GM19351 (cell line): Measurements from ENCODE around the gene CIT.
"Not testable (repeated sequence)": the region's sequence is repeated elsewhere in the genome, so short reads cannot be mapped to it uniquely, and the experiment has no call there.

Source experiments
- ATAC-seq: cut with Tn5 transposase; IDR thresholded peaks from one replicate; pipeline ENCODE4 v1.9.1; 2021; ENCODE audit warnings: mild to moderate bottlenecking, moderate library complexity; ENCODE audit not compliant: unreplicated experiment

Gene CIT, protein sequence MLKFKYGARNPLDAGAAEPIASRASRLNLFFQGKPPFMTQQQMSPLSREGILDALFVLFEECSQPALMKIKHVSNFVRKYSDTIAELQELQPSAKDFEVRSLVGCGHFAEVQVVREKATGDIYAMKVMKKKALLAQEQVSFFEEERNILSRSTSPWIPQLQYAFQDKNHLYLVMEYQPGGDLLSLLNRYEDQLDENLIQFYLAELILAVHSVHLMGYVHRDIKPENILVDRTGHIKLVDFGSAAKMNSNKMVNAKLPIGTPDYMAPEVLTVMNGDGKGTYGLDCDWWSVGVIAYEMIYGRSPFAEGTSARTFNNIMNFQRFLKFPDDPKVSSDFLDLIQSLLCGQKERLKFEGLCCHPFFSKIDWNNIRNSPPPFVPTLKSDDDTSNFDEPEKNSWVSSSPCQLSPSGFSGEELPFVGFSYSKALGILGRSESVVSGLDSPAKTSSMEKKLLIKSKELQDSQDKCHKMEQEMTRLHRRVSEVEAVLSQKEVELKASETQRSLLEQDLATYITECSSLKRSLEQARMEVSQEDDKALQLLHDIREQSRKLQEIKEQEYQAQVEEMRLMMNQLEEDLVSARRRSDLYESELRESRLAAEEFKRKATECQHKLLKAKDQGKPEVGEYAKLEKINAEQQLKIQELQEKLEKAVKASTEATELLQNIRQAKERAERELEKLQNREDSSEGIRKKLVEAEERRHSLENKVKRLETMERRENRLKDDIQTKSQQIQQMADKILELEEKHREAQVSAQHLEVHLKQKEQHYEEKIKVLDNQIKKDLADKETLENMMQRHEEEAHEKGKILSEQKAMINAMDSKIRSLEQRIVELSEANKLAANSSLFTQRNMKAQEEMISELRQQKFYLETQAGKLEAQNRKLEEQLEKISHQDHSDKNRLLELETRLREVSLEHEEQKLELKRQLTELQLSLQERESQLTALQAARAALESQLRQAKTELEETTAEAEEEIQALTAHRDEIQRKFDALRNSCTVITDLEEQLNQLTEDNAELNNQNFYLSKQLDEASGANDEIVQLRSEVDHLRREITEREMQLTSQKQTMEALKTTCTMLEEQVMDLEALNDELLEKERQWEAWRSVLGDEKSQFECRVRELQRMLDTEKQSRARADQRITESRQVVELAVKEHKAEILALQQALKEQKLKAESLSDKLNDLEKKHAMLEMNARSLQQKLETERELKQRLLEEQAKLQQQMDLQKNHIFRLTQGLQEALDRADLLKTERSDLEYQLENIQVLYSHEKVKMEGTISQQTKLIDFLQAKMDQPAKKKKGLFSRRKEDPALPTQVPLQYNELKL (N-terminal part only)

DNA sequence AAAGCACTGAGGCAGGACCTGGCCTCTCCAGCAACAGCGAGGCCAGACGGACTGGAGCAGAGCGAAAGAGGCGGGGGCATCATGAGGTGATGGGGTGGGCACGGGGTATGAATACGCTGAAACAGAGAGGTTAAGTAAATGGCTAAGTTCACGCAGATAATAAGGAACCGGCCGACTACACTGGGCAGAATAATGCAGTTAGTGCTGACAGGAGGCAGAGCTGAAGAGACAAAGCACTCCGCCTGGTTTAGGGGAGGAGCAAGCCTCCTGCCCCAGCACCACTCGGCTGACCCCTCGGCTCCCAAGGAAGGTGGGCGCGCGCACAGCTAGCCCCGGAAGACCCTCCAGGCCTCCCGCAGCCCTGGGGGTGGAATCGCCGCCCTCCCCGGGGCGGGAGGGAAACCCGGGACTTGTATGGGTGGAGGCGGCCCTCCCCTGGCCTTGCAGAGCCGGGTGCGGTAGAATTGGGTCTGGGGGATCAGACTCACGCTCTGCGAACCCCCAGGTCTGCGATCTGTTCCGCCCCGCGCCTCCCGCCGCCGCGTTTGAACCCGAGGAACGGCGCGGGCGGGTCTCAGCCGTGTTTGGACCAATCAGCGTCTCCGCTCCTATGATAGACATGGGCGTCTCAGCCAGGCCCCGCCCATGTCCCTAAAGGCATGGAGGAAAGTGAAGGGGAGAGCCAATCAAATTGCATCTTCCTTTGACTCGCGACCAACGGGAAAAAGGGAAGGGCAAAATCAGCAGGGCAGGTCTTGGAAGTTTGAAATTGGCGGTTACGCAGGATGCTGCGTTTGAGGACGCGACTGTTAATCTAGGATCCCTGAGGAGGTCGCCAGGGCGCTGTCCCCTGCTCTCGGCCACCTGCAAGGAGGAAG, at the start of gene CIT:
Gene CIT (minus strand): TSS at position 560 of the 878 bp plus-strand sequence. CDS start 1,152 bp downstream, outside the sequence.
- peak; percentile 100 for ATAC-seq

DNA sequence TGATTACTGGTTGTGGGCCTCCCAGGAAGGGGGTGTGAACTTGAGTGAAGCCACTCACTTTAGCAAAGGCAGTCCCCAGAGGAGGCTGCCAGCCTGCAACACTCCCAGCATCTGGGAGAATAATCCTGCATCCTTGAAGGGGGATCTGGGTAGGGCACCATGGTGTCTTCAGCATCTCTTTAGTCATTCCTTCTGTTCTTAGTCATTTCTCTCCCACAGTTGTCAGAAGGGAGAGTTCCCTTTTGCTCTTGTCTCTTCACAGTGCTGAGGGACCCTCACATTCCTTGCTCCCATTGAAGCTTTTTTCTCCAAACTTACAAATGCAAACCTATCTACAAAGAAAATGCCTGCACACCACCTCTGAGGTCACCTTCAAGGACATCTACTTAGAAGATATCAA, 48.1 kb upstream of the CIT start:
- no peak for ATAC-seq

DNA sequence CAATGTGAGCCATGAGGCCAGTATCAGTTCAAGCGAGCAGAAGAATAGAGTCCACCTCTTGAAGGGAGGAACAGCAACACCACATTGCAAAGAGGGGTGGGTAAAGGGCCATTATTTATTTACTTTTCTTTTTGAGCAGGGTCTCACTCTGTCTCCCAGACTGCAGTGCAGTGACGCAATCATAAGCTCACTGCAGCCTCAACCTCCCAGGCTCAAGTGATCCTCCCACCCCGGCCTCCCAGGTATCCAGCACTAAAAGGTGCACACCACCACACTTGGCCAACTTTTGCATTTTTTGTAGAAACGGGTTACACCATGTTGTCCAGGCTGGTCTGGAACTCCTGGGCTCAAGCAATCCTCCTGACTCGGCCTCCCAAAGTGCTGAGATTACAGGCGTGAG, 42.9 kb upstream of the CIT start:
- ATAC-seq, result no peak

DNA sequence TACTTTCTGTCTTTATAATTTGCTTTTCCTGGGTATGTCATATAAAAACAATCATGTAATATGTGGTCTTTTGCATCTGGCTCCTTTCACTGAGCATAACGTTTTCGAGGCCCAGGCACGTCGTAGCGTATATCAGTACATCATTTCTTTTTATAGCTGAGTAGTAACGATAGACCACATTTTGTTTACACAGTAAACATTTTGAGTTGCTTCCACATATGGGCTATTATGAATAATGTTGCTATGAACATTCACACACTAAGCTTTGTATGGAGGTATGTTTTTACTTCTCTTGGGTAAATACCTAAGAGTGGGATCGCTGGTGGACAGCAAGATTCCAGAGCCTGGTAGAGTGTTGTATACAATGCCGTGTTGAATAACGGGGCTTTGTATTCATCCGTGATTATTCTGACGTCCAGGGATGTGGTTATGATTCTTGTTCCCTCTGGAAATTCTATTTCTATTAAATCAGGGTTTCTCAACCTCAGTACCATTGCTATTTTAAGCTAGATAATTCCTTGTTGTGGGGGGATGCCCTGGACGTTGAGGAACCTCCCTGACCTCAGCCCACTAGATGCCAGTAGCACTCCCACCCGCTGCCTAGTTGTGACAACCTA, 38.9 kb upstream of the CIT start:
- ATAC-seq, result no peak

DNA sequence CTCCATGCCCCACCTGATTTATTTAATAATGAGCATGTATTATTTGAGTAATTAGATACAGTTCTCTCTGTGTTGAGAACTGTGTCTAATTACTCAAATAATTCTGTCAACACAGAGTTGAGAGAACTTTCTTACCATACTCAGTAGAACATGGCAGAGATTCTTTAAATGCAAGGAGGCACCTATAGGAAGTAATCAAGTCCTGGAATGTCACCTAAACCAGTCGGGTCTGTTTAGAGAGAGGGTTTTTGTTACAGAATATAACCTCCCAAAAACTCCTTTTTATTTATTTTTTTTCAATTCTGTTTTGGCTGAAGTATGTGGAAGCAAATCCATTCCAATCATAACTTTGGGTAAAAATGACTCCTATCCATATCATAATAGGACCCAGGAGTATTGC, 37.5 kb upstream of the CIT start:
- ATAC-seq, result no peak

DNA sequence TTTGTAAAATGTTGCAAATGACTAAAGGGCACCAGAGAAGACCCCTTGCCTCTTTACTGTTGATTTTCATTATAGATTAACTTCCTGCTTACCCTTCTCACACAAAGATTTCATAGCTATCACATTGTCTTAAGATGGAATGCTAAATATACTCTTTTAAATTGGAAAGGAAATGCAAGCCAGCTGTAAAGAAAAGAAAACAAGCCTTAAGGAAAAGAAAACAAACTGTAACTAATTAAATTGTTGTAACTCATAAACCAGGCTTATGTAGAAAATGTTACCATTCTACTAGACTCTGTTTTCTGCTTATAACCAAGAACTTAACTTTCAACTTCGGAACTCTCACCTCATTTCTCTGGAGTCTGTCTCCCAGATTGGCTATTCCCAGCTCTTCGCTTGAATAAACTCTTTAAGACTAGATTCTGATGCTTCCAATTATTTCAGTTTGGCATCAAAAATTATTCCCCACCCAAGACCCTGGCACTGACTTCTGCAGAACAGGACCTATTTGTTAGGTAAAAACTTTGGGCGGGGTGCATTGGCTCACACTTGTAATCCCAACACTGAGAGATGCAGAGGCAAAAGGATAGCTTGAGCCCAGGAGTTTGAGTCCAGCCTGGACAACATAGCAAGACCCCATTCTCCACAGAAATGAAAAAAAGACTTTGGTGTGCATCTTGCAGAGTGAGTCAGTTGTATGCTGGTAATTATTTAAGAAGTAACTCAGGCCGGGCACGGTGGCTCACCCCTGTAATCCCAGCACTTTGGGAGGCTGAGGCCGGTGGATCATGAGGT, 36.6 kb upstream of the CIT start:
- ATAC-seq, result no peak

DNA sequence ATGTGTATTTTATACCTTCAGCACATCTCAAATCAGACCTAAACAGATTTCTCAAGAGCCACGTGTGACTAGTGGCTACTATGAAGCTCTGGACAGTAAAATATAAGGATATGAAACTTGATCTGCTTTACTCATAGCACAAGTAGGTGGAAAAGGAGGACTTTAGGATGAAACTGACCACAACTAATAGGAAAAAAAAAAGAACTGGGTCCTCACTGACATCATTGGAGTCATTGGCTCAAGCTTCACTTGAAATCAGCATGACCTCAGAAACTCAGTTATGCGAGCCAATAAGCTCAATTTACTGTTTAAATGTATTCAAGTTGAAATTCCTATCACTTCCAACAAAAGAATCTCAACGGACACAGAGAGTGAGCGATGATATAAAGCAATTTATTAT, 34.1 kb upstream of the CIT start:
- no peak for ATAC-seq

DNA sequence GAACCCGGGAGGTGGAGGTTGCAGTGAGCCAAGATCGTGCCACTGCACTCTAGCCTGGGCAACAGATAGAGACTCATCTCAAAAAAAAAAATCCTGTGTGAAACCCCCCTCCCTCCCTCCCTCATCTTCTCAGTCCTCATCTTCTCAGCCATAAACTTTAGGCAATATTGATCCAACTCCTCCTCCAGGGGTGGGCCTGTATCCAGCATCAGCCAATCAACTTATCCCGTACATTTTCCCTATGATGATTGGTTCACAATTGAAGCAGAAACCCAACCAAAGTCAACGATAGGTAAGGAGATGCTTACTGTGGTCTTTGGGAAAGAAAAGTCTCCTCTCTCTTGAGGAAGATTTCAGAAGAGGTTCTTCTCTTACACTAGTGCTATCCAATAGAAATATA, 33.5 kb upstream of the CIT start:
- ATAC-seq, result no peak

DNA sequence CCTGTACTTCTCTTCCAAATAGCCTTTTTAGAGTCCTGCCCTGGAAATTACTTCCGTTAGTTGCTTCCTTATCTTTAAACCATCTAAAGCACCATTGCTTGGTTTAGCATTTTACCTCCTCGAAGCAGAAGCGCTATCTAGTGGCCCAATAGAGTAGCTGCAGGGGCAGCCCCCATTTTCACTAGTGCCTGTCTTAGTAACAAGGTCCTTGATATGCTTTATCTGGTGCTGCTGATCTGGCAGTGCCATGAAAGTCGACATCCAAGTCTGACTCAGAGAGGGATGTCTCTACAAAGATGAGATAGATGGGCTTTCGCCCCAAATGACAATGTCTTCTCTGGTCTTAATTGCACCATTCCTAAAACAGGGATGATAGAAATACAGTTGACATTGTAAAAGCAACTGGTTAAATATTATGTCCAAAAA, 25.0 kb upstream of the CIT start:
- peak; percentile 90 for ATAC-seq

DNA sequence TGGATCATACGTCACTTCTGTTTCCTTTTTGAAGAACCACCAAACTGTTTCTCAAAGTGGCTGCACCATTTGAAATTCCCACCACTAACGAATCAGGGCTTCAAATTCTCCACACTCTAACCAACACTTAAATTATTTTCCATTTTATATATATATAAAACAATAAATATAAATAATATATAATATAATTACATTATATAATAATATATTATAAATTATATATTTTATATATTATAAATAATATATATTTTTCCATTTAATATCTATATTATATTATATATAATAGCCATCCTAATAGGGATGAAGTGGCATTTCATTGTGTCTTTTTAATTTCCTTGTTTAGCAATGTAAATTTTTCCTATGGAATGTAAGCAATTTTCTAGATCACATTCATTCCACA, 24.6 kb upstream of the CIT start:
- ATAC-seq, result no peak

DNA sequence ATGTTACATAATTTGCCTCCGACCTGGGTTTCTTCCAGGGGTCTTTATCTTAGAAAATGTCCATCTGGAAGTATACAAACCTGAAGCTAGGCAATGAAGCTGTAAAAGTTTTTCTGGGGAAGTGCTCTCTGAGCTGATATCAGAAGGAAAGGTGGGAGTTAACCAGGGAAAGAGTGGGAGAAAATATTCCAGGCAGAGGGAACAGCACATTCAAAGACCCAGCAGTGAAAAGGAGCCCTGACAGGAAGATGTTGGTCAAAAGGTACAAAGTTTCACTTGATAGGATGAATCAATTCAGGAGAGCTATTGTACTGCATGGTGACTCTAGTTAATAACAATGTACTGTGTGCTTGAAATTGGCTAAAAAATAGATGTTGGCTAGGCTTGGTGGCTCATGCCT, 17.8 kb upstream of the CIT start:
- no peak for ATAC-seq

DNA sequence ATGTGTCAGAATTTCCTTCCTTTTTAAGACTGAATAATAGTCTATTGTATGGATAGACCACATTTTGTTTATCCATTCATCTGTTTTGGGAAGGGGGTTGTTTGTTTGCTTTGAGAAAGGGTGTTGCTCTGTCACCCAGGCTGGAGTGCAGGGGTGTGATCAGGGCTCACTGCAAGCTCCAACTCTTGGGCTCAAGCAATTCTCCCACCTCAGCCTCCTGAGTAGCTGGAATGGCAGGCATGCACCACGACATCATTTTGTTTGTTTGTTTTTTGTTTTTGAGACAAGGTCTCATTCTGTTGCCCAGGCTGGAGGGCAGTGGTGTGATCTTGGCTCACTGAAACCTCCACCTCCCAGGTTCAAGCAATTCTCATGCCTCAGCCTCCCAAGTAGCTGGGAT, 15.5 kb upstream of the CIT start:
- not testable (repeated sequence) for ATAC-seq

DNA sequence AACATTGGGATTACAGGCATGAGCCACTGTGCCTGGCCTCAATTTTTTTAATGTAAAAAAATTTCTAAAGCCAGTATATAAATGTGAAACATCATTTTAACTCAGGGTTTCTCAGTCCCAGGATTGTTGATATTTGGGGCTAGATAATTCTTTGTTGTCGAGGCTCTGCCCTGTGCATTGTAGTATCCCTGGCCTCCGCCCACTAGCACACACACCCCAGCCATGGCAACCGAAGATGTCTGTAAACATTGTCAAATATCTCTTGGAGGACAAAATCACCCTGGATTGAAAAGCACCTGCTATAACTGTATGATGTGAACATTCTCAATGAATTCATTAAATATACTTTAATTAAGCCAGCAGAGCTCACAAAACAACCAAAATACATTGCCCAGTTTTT, 8.4 kb upstream of the CIT start:
- no peak for ATAC-seq

DNA sequence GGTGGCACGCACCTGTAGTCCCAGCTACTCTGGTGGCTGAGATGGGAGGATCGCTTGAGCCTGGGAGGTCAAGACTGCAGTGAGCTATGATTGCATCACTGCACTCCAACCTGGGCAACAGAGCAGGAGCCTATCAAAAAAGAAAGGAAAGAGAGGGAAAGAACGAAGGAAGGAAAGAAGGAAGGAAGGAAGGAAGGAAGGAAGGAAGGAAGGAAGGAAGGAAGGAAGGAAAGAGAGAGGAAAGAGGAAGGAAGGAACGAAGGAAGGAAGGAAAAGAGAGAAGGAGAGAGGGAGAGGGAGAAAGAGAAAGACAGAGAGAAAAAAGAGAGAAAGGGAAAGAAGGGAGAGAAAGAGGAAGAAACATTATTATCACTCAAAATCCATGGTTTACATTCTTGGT, 6.7 kb upstream of the CIT start:
- not testable (repeated sequence) for ATAC-seq

DNA sequence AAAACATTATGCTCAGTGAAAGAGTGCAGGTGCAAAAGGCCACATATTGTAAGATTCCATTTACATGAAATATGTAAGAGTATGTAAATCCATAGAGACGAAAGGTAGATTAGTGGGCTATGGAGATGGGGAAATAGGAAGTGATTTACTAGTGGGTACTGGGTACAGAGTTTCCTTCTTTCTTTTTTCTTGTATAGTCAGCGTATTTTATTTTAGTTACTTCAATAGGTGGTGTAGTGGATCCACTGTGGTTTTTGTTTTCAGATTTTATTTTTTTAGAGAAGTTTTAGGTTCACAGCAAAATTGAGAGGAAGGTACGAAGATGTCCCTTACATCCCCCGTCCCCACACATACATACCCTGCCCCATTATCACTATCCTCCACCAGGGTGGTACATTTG, 6.1 kb upstream of the CIT start:
- no peak for ATAC-seq

DNA sequence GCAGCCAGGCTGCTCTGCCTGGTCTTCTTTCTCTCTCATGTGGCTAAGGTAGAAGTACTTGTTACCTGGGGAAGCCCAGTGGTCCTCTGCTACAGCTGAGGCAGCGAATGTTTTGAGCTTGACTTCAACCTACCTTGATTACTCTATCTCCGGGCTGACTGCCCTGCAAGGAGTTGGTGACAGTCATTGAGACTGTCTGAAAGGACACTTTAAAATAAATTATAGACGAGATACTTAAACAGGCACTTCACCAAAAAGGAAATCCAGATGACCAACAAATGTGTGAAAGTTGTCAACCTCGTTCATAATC, 474 bp upstream of the CIT start:
- ATAC-seq, result peak; percentile 65

DNA sequence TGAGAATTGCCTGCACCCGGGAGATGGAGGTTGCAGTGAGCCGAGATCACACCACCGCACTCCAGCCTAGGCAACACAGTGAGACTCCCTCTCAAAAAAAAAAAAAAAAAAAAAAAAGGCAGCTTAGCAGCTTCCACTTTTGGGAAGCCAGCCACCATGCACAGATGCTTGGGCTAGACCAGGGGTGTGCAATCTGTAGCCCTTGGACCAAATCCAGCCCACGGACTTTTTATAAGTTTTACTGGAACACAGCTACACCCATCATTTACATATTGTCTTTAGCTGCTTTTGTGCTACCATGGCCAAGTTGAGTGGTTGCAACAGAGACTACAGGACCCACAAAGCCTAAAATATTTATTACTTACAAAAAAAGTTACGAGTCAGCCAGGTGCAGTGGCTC, 6.7 kb downstream of the CIT start:
- no peak for ATAC-seq

DNA sequence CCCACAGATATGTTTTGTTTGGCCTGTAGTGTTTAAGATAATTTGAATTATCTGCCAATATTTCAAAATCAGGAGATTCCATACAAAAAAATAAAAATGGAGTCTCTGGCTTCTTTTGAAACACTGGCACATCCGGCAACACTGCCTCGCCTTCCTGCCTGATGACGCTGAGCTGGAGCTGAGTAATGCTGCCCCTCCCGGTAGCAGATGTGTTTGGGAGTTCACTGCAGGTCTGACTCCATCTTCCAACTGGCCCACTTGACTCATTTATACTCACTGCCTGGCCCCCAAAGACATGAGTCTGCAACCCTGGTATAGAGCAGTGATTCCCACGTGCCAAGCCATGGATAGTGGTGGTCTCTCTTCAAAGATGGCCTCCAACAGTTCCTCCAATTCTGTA, 7.4 kb downstream of the CIT start:
- ATAC-seq, result no peak

DNA sequence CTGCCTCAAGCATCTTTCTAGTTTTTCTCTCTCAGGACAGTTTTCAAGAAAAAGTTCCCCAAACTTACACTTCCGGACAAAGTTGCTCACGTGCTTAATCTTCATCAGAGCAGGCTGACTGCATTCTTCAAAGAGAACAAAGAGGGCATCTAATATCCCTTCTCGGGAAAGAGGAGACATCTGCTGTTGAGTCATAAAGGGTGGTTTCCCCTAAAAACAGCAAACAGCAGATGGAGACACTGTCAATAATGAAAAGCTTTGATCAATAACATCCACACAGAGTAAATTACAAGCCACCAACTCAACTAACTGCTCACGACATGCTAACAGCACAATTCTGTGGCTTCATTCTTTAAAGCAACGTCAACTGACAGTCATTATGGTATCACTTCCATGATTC, 8.1 kb downstream of the CIT start:
- no peak for ATAC-seq
